ENCODE data around the gene GABRP. TPM values are rescaled to one million over a fixed set of nuclear protein-coding genes. Genes with fewer than 3 reads are reported as not detected.

The GABRP gene
- total RNA-seq, 4 donors from 2014 or later = 0.51 to 1.8 (median 0.75) TPM; not detected in 1

GRCh38 chr5:170743876-170744212 lies 39.7 kb upstream of the GABRP start:
- TF ChIP-seq CTCF (IDR thresholded peaks at IDR 0.05; ENCODE audit: low read depth) = no peak

GRCh38 chr5:170745481-170746071 lies 37.9 kb upstream of the GABRP start:
- TF ChIP-seq CTCF (IDR thresholded peaks at IDR 0.05; ENCODE audit: low read depth) = no peak

DNA sequence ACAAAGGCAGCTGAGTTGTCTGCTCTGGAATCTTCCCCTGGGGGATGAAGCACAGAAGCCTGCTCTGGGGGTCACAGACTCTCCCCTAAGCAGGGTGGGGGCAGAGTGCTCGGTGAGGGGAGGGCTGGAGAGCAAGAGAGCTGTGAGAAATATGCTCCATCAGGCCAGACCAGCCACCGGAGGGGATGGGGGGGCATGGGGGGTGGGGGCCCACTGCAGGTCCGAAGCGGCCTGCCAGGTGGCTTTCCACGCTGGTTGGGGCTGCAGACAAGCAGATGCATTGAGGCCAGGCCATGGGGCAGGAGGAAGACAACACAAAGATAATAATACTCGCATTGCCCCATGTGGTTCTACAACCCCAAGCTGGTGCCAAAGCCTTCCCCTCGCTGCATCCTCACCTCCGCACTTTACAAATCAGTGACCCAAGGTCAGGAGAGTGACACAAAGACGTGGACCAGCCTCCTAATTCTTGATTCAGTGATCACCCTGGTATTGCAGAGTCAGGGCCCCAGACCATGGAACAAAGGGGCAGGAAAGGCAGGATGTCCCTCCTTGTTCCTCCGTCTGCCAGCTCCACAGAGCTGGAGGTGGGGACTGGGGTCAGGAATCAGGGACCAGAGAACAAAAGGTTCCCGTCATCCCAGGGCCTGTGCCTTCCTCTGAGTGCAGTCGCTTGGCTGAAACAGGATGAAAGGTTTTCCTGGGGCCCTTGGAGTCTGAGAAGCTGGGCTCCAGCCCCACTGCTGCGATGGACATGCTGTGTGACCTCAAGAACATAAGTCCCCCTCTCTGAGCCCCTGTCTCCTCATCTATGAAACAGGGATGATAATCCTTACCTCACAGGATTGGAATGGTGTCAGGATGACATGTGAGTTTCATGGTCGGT lies 37.2 kb upstream of the GABRP start:
- no peak for TF ChIP-seq CTCF (IDR thresholded peaks at IDR 0.05; ENCODE audit: low read depth)

GRCh38 chr5:170746961-170747340 lies 36.6 kb upstream of the GABRP start:
- no peak for TF ChIP-seq CTCF (IDR thresholded peaks at IDR 0.05; ENCODE audit: low read depth)

- TF ChIP-seq CTCF (IDR thresholded peaks at IDR 0.05; ENCODE audit: low read depth) = no peak
Observed at GRCh38 chr5:170747357-170747756, 36.2 kb upstream of the GABRP start.

- no peak for TF ChIP-seq CTCF (IDR thresholded peaks at IDR 0.05; ENCODE audit: low read depth)
Observed at GRCh38 chr5:170747851-170748250, 35.7 kb upstream of the GABRP start.

DNA sequence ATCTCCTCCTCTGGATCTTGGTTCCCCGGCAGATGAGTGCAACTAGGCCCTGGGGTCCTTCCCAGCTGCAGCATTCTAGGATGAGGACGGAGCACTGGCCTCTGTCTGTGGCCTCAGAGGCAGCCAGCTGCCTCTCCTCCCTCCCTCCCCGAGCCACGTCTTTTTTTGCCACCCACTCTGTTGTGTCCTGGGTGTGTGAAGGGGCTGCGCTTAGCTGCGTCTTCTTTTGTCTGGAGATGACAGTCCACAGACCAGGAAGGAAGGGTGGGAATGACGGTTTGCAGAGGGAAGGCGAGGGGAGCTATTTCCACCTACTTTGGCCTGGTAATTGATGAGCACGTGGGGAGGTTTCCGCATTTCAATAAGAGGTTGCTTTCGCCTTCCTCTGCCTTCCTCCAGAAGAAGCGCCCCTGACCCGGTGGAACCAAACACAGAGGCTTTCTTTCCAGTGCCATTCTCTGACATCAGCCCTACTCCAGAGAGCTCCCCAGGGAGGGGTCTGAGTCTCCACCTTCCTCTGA lies 34.5 kb upstream of the GABRP start:
- TF ChIP-seq CTCF (IDR thresholded peaks at IDR 0.05; ENCODE audit: low read depth) = no peak
